ENCODE results near the gene SLC23A1.

The SLC23A1 gene

GRCh38 chr5:139406963-139407362 lies 23.9 kb upstream of the SLC23A1 start:
- DNase-seq: no peak

- DNase-seq: no peak
These were observed 21.4 kb upstream of the SLC23A1 start for GRCh38 chr5:139404484-139404840.

GRCh38 chr5:139403787-139404483 lies 20.8 kb upstream of the SLC23A1 start, which contains the start of gene SPATA24:
Gene SPATA24 (minus strand): TSS chr5:139404089. CDS start chr5:139404060, 29 bp downstream.
- DNase-seq: peak; percentile 98

- no peak for DNase-seq
These were observed 20.3 kb upstream of the SLC23A1 start for GRCh38 chr5:139403418-139403786.

GRCh38 chr5:139402561-139403158 lies 19.6 kb upstream of the SLC23A1 start:
- DNase-seq: no peak

- DNase-seq: no peak
These were observed 18.4 kb upstream of the SLC23A1 start for GRCh38 chr5:139401546-139401945.

GRCh38 chr5:139399501-139400121 lies 16.5 kb upstream of the SLC23A1 start:
- DNase-seq: no peak

GRCh38 chr5:139397921-139398320 lies 14.8 kb upstream of the SLC23A1 start:
- no peak for DNase-seq

- DNase-seq: no peak
These were observed 13.6 kb upstream of the SLC23A1 start for GRCh38 chr5:139396691-139397090.

- no peak for DNase-seq
These were observed 12.9 kb upstream of the SLC23A1 start for GRCh38 chr5:139395844-139396640.

GRCh38 chr5:139394654-139395566 lies 11.8 kb upstream of the SLC23A1 start, which contains the start of gene PROB1:
Gene PROB1 (minus strand): TSS chr5:139395104. CDS start chr5:139395081, 23 bp downstream.
- no peak for DNase-seq

- DNase-seq: peak; percentile 57 to 63
These were observed 11.1 kb upstream of the SLC23A1 start for GRCh38 chr5:139394123-139394653.

- no peak for DNase-seq
These were observed 10.5 kb upstream of the SLC23A1 start for GRCh38 chr5:139393497-139394122.

GRCh38 chr5:139392678-139393496 lies 9.8 kb upstream of the SLC23A1 start:
- DNase-seq: peak; percentile 81 to 83

- no peak for DNase-seq
These were observed 9.2 kb upstream of the SLC23A1 start for GRCh38 chr5:139392324-139392677.

- no peak for DNase-seq
These were observed 8.7 kb upstream of the SLC23A1 start for GRCh38 chr5:139391570-139392323.

GRCh38 chr5:139390639-139391569 lies 7.8 kb upstream of the SLC23A1 start:
- DNase-seq: no peak
